HG03571 (cell line): ENCODE results near the gene OGDH.
"Not testable (repeated sequence)": the region's sequence is repeated elsewhere in the genome, so short reads cannot be mapped to it uniquely, and the experiment has no call there.

Experiments used
- ATAC-seq: cut with Tn5 transposase; IDR thresholded peaks from one replicate; pipeline ENCODE4 v1.9.1; 2021; ENCODE audit not compliant: unreplicated experiment

The OGDH gene

DNA sequence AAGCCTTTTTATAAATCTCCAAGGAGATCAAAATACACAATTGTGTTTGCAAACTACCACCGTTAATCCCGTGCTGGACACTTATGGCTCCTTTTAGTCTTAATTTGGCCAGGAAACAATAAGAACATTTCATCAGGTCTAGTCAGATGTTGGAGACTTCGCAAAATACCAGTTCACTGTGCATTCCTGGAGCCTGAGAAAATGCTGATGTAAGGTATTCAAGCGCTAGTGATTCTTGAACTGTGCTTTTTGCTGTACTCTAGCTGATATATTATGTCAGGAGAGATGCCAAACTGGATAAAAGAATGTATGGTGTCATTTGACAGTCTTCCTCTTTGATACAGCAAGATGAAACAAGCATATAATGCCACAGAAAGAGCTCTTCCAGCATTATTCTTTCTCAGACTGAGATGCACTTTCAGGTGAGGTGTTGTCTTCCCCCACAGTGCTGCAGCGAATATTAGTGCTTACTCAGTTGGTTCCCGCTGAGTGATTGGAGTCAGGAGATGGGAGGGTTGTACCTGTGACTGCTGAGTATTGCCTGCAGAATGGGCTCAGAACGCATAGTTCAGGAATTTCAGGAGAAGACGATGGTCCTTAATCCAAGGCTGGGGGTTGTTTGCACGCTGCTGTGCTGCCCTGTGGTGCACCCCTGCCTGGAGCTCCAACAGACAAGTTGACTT, 59.2 kb downstream of the OGDH start:
- no peak for ATAC-seq

DNA sequence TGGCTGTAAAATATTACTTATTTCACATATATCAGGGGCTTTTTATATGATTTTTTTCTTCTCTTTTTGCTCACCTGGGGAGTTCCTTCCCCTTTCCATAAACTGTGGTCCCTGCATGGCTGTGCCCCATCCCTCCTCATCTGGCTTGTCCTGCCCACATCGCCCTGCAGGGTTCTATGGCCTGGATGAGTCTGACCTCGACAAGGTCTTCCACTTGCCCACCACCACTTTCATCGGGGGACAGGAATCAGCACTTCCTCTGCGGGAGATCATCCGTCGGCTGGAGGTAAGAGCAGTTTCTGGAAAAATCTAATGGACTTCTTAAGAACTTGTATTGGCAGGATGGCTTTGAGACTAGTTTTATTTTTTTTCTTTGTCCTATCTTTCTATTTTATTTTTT, 60.1 kb downstream of the OGDH start:
- no peak for ATAC-seq

DNA sequence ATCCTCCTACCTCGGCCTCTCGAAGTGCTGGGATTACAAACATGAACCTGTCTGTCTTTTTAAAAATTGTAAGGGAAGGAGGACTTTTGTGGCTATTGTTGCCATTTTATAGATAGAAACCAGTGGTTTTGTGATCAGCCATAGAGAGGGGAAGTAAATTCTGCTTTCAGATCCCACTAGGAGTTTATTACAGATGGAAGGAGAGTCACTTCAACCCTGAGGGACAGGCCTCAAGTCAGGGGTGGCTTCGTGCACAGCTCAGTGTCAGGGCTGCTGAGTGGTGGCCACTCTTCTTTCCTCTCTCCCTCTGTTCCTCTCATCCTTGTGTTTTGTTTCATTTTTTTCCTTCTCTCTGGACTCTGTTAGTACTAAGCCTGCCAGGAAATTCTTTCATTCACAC, 60.8 kb downstream of the OGDH start:
- ATAC-seq = no peak

DNA sequence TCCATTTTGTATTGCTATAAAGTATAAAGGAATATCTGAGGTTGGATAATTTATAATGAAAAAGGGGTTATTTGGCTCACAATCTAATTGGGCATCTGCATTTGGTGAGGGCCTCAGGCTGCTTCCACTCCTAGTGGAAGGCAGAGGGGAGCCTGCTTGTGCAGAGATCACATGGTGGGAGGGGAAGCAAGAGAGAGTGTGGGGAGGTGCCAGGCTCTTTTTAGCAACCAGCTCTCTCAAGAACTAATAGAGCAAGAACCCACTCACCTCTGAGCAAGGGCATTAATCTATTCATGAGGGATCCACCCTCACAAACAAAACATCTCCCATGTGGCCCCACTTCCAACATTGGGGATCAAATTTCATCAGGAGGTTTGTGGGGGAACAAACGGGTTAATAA, 64.6 kb downstream of the OGDH start:
- no peak for ATAC-seq

DNA sequence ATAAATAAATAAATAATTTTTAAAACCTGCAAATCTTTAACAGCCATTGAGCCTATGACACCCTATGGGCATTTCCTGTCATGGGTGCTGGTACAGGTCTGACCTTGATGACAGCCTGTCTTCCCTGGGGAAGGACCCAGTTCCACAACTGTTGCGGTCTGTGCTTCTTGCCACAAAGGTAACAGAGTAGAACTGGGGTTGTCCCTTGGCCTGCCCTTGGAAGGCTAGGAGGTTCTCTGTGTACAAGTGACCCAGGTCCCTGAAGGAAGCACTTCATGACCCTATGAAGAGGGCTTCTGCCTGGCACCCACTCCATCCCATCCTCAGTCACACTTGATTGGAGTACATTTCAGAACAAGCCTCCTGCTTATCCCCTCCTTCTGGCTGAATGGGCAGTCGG, 66.9 kb downstream of the OGDH start:
- peak; percentile 69 for ATAC-seq

DNA sequence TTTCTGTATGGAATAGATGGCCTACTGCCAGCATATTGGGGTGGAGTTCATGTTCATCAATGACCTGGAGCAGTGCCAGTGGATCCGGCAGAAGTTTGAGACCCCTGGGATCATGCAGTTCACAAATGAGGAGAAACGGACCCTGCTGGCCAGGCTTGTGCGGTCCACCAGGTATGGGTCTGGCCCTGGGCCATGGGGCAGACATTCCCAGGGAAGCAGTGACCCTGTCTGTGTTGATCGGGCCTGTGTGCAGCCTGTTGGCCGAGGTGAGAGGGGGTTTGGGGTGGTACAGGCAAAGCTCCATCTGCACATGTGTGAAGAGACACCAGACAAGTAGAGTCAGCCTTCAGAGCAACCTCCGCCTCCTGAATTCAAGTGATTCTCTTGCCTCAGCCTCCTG, 67.3 kb downstream of the OGDH start:
- no peak for ATAC-seq

DNA sequence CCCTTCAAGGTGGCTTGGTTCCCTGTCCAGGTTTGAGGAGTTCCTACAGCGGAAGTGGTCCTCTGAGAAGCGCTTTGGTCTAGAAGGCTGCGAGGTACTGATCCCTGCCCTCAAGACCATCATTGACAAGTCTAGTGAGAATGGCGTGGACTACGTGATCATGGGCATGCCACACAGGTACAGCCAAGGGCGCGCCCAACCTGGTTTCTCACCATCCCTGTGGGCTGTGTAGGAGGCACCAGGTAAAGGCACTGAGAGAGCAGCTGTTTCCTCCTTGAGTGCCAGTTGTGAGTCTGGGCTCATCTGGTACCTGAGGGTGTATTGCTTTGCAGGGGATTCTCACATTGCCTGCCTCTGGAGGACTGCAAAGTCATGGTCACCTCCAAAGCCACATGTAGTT, 68.0 kb downstream of the OGDH start:
- no peak for ATAC-seq

DNA sequence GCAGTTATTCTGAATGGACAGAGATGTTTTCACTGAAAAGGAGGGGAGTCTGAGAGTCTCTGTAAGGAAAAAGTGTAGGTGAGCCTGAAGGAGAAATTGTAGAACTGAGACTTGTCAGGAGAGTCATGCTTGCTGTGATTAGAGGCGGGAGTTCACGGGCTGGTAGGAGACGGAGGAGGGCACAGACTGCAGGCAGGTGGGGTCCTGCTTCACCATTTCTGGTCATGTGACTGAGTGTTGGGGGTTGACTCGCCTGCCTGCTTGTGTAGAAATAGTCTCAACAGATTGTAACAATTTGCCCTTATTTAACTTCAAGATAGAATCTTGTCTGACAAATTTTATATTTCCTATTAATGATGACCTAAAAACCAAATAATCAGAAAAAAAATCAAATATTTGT, 70.3 kb downstream of the OGDH start:
- no peak for ATAC-seq

DNA sequence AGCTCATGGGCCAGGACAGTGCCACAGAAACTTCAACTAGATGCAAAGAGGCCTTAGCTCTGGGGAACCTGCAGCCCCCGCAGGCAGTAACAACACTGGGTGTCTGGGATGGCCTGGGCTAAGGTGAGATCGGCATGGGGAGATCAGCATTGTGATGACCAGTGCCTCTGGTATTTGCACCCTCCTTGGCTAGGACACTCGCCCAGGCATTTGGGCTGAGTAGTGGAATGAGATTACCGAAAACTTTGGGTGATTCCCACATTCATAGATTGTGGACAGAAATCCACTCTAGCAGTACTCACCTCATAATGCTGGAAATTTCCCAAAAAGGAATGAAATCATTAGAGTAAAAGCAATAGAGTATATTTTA, 71.7 kb downstream of the OGDH start:
- no peak for ATAC-seq

DNA sequence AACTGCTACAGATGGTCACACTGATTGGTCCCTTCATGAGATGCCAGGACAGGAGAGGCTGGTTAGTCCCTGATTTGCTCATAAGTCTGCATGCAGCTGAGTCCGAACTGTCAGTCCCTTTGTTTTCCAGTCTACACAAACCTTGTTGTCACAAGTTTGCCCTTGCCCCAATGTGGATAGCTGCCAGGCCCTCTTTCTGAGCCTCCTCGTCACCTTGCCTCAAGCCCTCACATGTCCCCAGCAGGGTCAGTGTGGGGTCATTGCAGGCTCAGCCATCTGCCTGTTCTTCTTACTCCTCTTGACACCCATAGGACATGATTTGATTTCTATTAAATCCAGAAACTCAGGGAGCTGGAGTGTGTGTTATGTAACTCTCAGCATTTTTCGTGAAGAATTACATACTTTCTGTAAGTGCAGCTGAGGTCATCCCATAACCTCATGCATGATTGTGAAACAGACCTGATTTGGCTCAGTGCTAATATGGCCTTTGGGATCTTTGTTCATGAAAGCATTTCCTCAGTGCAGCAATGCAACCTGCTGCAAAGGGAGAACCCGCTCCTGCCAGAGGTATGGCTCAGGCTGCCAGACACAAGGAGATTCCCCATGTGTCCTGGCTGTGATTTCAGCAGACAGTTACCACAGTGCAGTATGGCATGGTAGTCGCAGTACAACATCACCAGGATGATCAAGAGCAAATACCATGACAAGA, 72.2 kb downstream of the OGDH start:
- ATAC-seq = no peak

DNA sequence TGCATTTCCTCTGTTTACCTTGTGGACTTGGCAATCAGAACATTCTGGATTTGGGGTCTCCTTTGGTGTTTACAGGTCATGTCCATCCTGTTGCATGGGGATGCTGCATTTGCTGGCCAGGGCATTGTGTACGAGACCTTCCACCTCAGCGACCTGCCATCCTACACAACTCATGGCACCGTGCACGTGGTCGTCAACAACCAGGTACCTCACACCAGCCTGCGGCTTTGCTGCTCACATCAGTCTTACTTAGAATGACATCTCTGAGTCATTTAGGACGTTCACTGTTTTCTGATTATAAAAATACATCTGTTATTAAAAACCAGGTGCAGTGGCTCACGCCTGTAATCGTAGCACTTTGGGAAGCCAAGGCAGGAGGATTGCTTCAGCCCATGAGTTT, 75.2 kb downstream of the OGDH start:
- ATAC-seq = no peak

DNA sequence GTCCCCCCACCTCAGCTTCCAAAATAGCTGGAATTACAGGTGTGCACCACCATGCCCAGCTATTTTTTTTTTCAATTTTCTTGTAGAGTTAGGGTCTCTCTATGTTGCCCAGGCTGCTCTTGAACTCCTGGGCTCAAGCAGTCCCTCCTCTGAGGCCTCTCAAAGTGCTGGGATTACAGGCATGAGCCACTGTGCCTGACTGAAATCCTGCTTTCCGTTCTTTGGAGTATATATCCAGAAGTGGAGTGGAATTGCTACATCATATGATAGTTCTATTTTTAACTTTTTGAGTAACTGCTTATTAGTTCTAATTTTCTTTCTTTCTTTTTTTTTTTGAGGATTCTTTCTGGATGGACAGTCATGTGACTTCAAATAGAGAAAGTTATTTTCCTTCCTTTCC, 79.3 kb downstream of the OGDH start:
- ATAC-seq = no peak

DNA sequence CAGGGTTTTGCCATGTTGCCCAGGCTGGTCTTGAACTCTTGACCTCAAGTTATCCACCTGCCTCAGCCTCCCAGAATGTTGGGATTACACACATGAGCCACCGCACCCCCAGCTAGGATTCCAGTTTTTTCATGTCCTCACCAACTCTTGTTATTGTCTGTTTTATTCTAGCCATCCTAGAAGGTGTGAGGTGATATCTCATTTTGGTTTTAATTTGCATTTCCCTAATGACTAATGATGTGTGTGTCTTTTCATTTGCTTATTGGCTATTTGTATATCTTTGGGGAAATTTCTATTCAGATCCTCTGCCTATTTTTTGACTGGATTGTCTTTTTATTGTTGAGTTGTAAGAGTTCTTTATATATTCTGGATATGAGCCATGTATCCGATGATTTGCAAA, 83.0 kb downstream of the OGDH start:
- no peak for ATAC-seq

DNA sequence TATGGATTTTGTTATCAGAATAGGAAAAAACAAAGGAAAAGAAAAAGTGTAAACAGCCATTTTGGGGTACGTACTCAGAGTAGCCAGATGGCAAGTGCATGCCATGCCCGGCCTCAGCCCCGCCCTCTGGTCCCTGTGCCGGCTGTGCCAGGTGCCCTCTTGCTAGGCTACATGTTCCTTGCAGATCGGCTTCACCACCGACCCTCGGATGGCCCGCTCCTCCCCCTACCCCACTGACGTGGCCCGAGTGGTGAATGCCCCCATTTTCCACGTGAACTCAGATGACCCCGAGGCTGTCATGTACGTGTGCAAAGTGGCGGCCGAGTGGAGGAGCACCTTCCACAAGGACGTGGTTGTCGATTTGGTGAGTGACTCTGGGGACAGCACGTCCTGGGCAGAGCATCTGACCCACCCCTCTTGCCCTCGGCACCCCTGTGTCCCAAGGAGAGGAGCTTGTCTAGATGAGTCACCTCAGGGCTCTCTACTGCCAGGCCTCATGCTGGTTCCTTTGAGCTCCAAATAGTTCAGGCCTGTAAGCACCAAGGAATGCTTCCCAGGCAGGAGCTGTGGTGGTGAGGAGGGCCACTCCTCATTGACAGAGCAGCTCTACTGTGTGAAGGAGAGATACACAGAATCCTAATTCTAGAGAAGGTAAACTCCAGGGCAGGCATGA, 87.3 kb downstream of the OGDH start:
- ATAC-seq = no peak

DNA sequence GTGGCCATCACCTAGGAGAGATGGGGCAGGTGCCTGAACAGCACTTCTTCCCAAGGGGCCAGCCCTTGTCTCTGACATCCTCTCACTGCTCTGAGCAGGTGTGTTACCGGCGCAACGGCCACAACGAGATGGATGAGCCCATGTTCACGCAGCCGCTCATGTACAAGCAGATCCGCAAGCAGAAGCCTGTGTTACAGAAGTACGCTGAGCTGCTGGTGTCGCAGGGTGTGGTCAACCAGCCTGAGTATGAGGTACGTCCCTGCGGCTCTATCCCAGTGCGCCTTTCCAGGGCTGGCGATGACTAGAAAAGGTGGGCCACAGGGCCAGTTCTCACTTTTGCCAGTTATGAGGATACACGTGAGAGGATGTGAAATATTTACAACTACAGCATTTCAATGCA, 87.9 kb downstream of the OGDH start:
- no peak for ATAC-seq

DNA sequence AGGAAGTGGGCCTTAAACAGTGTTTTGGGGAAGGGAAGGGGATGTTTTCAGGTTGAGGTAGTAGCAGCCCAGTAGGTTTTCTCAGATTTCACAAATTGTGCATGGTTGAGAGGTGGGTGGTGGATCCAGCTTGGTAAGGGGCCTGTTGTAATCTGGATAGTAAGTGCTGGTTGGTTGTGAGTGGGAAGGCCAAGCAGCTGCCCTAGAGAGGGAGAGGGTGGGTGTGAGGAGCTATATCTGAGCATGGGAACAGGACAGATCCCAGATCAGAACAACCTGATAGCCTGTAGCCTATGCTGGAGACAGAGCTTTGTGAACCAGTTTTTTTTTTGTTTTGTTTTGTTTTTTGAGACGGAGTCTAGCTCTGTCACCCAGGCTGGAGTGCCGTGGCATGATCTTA, 88.3 kb downstream of the OGDH start:
- no peak for ATAC-seq

DNA sequence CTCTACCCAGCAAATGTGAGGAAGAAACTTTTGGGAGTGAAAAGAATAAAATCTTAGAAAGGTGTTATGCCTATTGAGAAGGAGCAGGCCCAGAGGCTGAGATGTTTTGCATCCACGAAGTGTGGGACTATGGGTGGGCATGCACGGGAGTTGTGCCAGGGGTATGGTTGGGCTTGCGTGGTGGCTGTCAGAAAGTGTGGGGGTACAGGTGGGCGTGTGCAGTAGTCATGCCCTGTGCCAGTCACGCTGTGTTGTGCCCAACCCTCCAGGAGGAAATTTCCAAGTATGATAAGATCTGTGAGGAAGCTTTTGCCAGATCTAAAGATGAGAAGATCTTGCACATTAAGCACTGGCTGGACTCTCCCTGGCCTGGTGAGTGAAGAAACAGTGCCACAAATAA, 89.3 kb downstream of the OGDH start:
- no peak for ATAC-seq

DNA sequence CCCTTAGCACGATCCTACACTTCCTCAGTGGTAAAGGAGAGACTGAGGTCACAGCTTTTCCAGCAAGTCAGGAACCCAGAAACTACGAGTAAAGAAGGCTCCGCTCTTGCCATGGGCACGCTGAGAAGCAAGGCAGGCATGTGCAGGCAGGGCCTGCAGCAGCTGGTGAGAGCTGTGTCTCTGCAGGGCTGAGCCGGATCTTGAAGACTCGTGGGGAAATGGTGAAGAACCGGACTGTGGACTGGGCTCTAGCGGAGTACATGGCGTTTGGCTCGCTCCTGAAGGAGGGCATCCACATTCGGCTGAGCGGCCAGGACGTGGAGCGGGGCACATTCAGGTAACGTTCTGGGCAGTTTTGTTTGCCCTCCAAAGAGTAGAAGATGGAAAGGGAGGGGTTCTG, 90.3 kb downstream of the OGDH start:
- ATAC-seq = no peak

DNA sequence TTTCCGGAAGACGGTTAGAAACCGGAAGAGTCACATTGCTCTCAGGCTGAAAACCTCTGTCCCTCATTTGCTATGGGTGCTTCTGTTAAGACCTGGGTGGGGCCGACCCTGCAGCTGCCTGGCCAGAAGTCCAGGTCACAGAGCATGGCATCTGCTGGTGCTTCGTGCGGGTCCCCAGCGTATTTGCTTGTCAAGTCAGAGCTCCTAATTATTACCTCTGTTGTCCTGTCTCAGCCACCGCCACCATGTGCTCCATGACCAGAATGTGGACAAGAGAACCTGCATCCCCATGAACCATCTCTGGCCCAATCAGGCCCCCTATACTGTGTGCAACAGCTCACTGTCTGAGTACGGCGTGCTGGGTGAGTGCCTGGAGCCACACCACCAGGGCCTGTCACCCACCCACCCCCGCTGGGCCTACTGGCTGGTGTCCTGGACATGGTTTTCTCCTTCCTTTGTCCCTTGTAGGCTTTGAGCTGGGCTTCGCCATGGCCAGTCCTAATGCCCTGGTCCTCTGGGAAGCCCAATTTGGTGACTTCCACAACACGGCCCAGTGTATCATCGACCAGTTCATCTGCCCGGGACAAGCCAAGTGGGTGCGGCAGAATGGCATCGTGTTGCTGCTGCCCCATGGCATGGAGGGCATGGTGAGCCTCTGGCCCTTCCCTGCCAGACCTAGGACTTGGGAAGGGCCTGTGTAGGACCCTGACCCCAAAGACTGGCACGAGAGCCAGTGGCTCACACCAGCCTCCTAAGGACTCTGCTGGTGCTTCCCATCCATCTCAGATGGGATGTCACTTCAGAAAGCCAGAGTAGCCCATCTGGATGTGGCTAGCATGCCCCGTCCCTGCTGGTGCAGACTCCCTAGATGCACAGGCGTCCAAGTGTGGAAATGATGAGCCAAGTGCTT, 91.0 kb downstream of the OGDH start:
- ATAC-seq = no peak

DNA sequence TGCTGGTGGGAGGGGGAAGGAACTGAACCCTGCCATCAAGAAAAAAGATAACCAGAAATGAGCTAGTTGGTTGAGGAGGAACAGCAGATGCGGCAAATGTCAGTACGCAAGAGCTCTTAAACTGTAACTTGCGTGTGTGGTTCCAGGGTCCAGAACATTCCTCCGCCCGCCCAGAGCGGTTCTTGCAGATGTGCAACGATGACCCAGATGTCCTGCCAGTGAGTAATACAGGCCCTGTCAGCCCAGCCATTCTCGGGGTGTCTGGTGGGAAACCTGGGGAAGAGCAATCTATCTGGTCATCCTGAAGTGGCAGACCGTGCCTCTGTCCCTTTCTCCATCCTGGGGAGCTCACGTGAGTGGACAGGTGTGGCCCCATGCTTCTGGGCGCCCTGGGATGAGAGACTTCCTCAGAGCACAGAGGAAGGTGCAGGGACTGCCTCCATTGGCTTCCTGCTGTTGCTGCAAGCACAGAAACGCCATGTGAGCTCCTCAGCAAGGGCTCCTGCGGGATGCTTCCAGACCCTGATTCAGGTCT, 91.7 kb downstream of the OGDH start:
- ATAC-seq = no peak

DNA sequence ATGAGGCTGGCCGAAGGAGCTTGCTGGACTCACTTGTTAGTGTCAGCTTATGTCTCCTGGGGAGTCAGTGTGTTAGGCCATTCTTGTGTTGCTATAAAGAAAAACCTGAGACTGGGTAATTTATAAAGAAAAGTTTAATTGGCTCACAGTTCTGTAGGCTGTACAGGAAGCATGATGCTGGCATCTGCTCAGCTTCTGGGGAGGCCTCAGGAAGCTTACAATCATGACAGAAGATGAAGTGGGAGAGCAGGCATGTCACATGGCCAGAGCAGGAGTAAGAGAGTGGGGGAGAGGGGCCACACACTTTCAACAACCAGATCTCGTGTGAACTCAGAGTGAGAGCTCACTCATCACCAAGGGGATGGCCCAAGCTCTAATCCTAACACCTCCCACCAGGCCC, 93.2 kb downstream of the OGDH start:
- not testable (repeated sequence) for ATAC-seq
